Breast epithelium (tissue), 4 donors: Measurements from ENCODE around the gene IQCN. TPM values are rescaled to one million over a fixed set of nuclear protein-coding genes. Genes with fewer than 3 reads are reported as not detected.

ENCODE experiments used
- DNase-seq, 2 donors: peaks; one replicate each; pipeline ENCODE4 v3.0.0-alpha.2; 2019; ENCODE audit warnings: low spot score in 2 of 2
- H3K27ac ChIP-seq, 2 donors: fragments of 200-600 bp; sonication (generic) in 1 of 2; one replicate each; pipeline ENCODE4 v1.5.1; 2016 to 2019; ENCODE audit warnings: mild to moderate bottlenecking in 1 of 2
- H3K27me3 ChIP-seq, 2 donors: fragments of 200-600 bp; sonication (generic) in 1 of 2; one replicate each; pipeline versions ENCODE4 v1.5.1 to v1.6.0; 2017 to 2019; ENCODE audit warnings: control low read depth in 1 of 2, mild to moderate bottlenecking in 1 of 2
- H3K36me3 ChIP-seq: fragments of 200-600 bp; one replicate; pipeline ENCODE4 v1.5.1; 2019
- H3K4me1 ChIP-seq, 2 donors: fragments of 200-600 bp; sonication (generic); one replicate each; pipeline ENCODE4 v1.5.1; 2016 to 2019; ENCODE audit warnings: control low read depth in 1 of 2
- H3K4me3 ChIP-seq, 3 donors: fragments of 200-600 bp; sonication (generic); 1 replicate in 2 of 3; 2 replicates in 1 of 3; pipeline ENCODE4 v1.5.1; 2016 to 2019; ENCODE audit warnings: mild to moderate bottlenecking in 3 of 3, moderate library complexity in 2 of 3
- H3K9me3 ChIP-seq, 2 donors: fragments of 200-600 bp; sonication (generic) in 1 of 2; one replicate each; pipeline ENCODE4 v1.5.1; 2016 to 2019; ENCODE audit warnings: control low read depth in 1 of 2
- CTCF ChIP-seq, 3 donors: fragments of 450-650 bp; IDR thresholded peaks; one replicate each; pipeline ENCODE4 v1.5.1; 2016 to 2017; ENCODE audit warnings: antibody characterized with exemption in 3 of 3, mild to moderate bottlenecking in 3 of 3, moderate library complexity in 3 of 3
- POLR2A ChIP-seq: fragments of 450-650 bp; IDR thresholded peaks from one replicate; pipeline ENCODE4 v1.6.1; 2016; ENCODE audit warnings: antibody characterized with exemption, mild to moderate bottlenecking, moderate library complexity
- POLR2AphosphoS5 ChIP-seq, 3 donors: sonication (generic); formaldehyde crosslinking; IDR thresholded peaks; one replicate each; pipeline ENCODE4 v1.6.1; 2017; ENCODE audit warnings: antibody characterized with exemption in 3 of 3
- intact Hi-C: fragments of 100-400 bp; cut with DNase I; formaldehyde crosslinking; loops from one replicate; pipeline ENCODE4 v1.15.1; 2023; ENCODE audit warnings: low total_unique reads
- total RNA-seq, 3 donors: library from RNA; depleted of rRNA; stranded (reverse); fragments of >200 nt; gene quantifications; one replicate each; pipeline ENCODE4 v1.1.0, GENCODE V29; 2016

Gene IQCN
- total RNA-seq, 3 donors from 2014 or later, result 7.0 to 16.6 (median 9.5) TPM

DNA sequence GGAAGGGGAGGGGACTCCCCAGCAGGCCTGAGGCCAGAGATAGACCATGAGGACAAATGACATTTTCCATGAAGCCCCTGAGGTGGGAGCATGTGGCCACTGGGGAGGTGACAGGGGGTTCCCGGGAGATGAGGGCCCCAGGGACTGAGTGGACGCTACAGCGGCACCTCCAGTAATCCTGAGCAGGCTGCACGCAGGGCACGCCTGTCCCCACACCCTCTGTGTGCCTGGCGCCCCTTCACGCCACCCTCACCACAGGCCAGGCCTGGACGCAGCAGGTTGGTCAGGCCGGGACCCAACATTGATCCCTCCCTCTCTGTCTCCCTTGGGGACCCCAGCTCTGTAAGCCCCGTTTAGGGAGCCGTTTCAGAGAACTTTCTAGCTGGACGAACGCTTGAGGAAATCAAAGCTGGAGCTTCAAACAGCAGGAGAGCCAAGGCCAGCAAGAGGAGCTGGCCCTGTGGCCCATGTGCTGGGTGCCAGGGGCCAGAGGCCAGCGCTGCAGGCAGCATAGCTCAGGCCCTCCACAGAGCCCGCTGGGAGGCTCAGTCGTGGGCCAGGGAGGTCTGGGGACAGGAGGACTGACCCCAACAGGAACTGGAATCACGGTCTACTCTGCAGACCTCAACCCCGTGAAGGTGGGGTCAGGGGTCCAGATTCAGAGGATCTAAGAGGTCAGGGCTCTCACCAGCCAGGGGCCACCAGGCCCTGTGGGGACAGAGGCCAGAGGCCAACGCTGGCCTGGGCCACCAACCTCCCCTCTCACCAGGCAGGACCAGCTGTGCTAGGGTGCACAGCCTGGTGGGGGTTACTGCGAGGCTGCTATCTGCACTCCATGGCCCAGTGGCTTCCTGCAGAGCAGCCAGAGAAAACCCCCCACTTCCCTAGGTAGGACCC lies 34.0 kb upstream of the IQCN start:
- no peak overlapping the region for H3K4me3 ChIP-seq
- intact Hi-C loops, result no loop called here
- H3K27ac ChIP-seq, result peak overlapping the region in 1 of 2 donors; percentile 48
- H3K36me3 ChIP-seq, result no peaks in the 10 kb centered on the region
- no peaks in the 10 kb centered on the region for H3K27me3 ChIP-seq
- no peak for DNase-seq
- no peaks in the 10 kb centered on the region for H3K9me3 ChIP-seq
- no peak for TF ChIP-seq POLR2AphosphoS5 (IDR thresholded peaks at IDR 0.05)
- TF ChIP-seq CTCF (IDR thresholded peaks at IDR 0.05), result no peak
- no peak for TF ChIP-seq POLR2A
- peaks cover 4 to 6% of the 10 kb centered on the region in 2 donors for H3K4me1 ChIP-seq

DNA sequence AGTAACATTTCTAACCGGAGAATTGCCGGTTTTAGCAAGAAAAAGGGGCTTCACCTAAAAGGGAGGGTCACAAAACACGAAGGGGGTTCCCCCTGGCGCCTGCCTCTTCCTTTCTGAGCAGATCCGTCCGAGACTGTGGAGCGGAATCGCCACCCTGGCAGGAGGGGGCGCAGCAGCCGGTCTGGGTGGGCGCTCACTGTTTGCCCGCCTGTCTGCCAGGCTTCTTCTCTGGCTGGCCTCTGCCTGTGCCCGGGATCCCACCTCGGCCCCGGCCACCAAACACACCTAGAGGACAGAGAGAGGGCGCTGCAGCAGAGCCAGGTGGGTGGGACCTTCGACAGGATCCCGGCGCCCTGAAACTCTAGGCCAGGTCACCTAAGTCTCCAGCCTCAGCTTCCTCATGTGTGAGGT lies 33.0 kb upstream of the IQCN start:
- Histone ChIP-seq H3K27ac (peak overlapping the region in 1 of 2 donors; percentile 48), H3K4me1 (peaks cover 4 to 6% of the 10 kb centered on the region in 2 donors), H3K36me3 (no peaks in the 10 kb centered on the region), H3K9me3 (no peaks in the 10 kb centered on the region), H3K4me3 (no peak overlapping the region), H3K27me3 (no peaks in the 10 kb centered on the region)
- TF ChIP-seq POLR2AphosphoS5 (IDR thresholded peaks at IDR 0.05), result no peak
- TF ChIP-seq POLR2A, result no peak
- TF ChIP-seq CTCF (IDR thresholded peaks at IDR 0.05), result no peak
- intact Hi-C loops, result no loop called here
- DNase-seq, result no peak

DNA sequence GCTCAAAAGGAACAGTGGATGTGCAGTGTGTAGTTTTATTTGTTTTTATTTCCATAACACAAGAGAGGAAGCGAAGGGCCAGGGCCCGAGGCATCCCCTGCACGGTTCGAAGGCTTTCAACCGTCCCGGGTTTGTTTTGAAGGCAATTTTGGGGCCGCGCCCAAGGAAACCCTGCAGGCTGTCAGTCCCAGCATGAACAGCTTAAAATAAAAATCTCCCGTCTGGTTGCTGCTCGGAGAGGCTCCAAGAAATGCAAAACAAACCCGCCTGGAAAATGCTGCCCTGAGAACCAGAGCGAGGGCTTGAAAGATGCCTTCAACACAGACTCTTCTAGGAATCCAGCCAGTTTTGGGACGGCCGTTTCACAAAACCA lies 32.6 kb upstream of the IQCN start:
- H3K9me3 ChIP-seq, result no peaks in the 10 kb centered on the region
- H3K4me3 ChIP-seq, result no peak overlapping the region
- H3K4me1 ChIP-seq, result peaks cover 4 to 6% of the 10 kb centered on the region in 2 donors
- intact Hi-C loops, result no loop called here
- DNase-seq, result no peak
- H3K27ac ChIP-seq, result peak overlapping the region; percentile 92
- no peak for TF ChIP-seq POLR2AphosphoS5 (IDR thresholded peaks at IDR 0.05)
- TF ChIP-seq POLR2A, result no peak
- TF ChIP-seq CTCF (IDR thresholded peaks at IDR 0.05), result no peak
- H3K27me3 ChIP-seq, result no peaks in the 10 kb centered on the region
- no peaks in the 10 kb centered on the region for H3K36me3 ChIP-seq

GRCh38 chr19:18306209-18306887 lies 32.1 kb upstream of the IQCN start:
- Histone ChIP-seq H3K36me3 (no peaks in the 10 kb centered on the region), H3K9me3 (no peaks in the 10 kb centered on the region), H3K27ac (peak overlapping the region; percentile 92), H3K4me3 (no peak overlapping the region), H3K27me3 (no peaks in the 10 kb centered on the region), H3K4me1 (peaks cover 4 to 6% of the 10 kb centered on the region in 2 donors)
- DNase-seq, result no peak
- intact Hi-C loops, result no loop called here
- TF ChIP-seq POLR2A, result no peak
- no peak for TF ChIP-seq POLR2AphosphoS5 (IDR thresholded peaks at IDR 0.05)
- TF ChIP-seq CTCF (IDR thresholded peaks at IDR 0.05), result no peak
